ENCODE data around the gene SNRPA1.

The SNRPA1 gene

DNA sequence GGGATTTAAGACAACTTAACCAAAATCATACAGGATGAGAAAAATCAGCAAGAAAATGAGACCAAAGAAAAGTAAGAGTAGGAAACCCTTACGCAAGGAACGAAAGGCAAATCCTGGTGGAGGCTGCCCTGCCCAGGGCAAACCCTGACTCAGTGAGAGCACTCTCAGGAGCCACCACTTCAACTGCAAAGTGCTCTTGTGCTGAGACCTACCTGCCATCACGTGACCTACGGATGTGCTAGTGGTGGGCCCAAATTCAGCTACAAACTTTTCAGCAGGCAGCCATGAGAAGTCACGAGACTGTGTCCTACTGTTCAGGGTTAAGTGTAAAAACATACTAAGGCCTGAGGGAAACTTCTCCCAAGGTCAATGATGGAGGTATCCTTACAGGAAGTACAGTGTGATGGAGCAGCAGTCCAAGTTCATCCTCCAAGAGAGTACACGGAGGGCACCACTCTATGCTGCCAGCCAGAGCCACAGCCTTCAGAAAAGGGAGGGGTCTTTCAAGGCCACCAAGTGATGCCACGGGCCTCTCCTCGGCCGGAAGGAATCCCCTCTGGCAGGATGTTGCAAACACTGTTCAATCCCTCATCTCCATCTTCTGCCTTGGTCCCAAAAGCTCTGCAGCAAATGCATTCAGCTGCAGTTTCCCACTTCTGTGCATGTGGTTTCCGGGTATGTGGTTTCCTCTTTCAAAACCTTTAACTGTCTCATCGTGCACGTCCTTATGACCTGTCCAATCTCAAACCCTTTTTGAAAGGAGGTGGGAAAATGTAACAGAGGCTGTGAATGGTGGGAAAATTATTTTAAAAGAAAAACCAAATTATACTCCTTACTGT lies 52.7 kb downstream of the SNRPA1 start:
- peak; percentile 39 for DNase-seq (ENCODE audit: low read depth)

DNA sequence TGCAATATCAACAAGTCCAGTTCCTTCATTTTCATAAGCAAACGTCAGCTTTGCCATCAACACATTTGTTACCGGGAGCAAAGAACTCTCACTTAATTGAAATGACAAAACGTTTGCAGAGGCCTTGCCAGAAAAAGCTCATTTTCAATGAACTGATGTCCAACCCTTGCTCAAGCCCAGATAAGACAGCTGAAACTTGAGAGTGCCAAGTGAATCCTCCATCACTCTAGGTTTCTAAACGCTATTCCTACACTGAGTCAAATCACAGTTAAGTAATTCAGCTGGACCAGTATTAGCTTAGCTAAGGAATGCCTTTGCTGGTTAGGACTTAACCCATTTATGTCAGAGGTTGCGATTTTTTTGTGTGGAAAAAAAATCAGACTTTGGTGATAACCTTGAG lies 54.7 kb downstream of the SNRPA1 start:
- peak; percentile 79 for DNase-seq (ENCODE audit: low read depth)

DNA sequence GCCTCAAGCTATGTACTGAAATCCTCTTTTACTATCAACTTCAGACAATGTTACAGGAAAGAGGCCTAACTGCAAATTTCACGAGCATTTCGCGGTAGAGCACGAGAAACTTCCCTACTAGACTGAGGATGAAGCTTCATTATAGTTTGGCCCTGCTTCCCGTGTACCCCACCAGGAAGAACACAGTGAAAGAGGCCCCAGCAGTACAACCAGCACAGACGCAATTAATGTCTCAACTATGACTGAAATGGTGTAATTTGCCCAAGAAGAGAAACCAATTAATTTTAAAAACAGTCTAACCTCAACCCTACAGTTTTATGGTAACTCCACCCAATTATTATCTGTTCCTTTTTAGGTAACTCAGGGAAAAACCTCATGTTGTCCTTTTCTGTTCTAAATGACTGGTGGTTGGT lies 55.3 kb downstream of the SNRPA1 start:
- no peak for DNase-seq (ENCODE audit: low read depth)

DNA sequence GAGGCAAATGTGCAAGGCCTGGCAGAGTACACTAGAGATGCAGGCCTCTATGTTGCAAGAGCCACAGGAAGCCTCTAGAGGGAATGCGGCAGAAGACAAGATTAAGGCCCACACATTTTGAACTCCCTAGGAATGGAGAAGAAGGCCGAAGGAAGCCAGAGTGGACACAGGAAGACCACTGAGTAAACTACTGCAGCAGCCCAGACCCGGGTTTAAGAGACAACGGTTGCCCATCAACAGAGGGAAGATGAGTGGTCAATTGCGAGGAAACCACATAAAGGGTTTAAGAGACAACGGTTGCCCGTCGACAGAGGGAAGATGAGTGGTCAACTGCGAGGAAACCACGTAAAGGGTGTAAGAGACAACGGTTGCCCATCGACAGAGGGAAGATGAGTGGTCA lies 57.8 kb downstream of the SNRPA1 start:
- no peak for DNase-seq (ENCODE audit: low read depth)

DNA sequence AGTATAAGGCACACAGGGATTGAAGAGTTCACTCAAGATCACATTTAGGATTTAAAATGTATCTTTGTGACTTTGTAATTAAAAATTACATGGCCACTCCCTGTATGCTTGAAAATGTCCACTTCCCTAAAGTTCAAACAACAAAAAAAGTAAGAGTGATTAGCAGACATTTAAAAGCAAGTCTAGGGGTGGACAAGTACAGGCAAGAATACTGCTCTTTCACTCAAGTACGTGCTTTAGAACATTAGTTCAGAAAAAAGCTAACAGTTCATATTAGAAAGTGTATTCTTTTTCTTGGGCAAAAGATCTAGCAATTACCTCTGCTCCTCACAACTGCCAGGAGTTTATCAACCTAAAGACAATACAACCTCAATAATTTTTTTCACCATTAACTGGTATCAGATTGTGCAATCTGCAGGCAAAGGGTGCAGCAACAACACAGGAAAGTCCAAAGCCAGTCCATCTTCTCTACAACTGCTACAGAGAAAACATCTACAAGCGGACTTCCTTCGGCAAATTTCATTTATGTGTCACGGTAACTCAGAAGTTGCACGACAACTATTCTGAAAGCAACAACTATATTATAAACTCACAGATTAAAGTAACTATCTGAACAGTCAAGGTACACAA lies 61.3 kb downstream of the SNRPA1 start:
- no peak for DNase-seq (ENCODE audit: low read depth)

DNA sequence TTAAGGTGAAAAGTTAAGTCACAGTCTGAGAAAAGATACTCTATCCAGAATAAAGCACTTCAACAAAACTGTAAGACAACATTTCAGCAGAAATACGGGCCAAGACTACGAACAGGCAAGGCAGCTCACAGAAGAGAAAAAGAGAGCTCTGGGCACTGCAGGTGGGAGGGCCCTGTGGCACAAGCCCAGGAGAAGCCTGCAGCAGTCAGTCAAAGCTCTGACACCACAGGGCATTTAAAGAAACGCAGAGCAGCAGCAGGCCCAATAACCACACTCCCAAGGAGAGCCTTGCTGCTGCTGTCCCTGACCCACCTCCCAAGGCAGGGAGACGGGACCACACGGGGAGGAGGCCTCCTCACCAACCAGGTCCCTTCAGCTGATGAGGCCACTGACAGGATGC lies 62.4 kb downstream of the SNRPA1 start:
- no peak for DNase-seq (ENCODE audit: low read depth)

Data from fibroblast of gingiva (primary cell).